ENCODE measurements around the gene IL31.

DNA sequence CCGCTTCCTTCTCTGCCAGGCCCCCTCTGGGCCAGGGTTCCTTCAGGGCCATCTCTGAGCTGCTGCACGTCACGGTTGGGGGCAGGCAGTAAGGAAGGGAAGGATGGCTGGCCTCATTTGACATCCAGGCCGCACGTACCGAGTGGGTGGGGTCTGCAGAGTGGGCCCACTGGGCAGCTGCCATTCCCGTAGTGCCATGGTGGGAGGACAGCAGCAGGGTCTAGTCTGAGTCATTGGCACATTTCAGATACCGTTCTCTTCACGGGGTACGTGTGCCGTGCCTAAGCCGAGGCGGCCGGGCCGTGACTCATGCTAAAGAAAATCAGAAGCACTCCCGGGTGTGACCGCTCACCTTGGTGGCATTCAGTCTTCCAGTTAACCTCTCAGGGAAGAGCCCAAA lies 43.9 kb downstream of the IL31 start:
- TF ChIP-seq, protein P1, sequence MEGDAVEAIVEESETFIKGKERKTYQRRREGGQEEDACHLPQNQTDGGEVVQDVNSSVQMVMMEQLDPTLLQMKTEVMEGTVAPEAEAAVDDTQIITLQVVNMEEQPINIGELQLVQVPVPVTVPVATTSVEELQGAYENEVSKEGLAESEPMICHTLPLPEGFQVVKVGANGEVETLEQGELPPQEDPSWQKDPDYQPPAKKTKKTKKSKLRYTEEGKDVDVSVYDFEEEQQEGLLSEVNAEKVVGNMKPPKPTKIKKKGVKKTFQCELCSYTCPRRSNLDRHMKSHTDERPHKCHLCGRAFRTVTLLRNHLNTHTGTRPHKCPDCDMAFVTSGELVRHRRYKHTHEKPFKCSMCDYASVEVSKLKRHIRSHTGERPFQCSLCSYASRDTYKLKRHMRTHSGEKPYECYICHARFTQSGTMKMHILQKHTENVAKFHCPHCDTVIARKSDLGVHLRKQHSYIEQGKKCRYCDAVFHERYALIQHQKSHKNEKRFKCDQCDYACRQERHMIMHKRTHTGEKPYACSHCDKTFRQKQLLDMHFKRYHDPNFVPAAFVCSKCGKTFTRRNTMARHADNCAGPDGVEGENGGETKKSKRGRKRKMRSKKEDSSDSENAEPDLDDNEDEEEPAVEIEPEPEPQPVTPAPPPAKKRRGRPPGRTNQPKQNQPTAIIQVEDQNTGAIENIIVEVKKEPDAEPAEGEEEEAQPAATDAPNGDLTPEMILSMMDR (IDR thresholded peaks at IDR 0.05) = no peak
- TF ChIP-seq POLR2A (IDR thresholded peaks at IDR 0.05) = no peak
- no peak for TF ChIP-seq POLR2AphosphoS5 (IDR thresholded peaks at IDR 0.05; ENCODE audit: insufficient read depth in 1 of 2, low read depth in 1 of 2)
